Hematopoietic multipotent progenitor cell (in vitro differentiated cells): ENCODE measurements around the gene PEF1. TPM values are rescaled to one million over a fixed set of nuclear protein-coding genes. Genes with fewer than 3 reads are reported as not detected.

Experiments
- DNase-seq, 3 donors: peaks; one replicate each; pipeline ENCODE4 v3.0.0-alpha.2; 2011 to 2015; ENCODE audit warnings: low read depth in 2 of 3, low spot score in 2 of 3
- total RNA-seq: library from RNA; depleted of rRNA; stranded (reverse); fragments of >200 nt; gene quantifications from one replicate; pipeline ENCODE4 v1.2.3, GENCODE V29; 2012

Gene PEF1
- 130 TPM for total RNA-seq

- DNase-seq: peak; percentile 96 to 99 (median 99)
Observed at GRCh38 chr1:31644560-31645273, at the start of gene PEF1. TSS of gene PEF1 (minus strand) at chr1:31644876. CDS start at chr1:31644864, 12 bp downstream.

- no peak for DNase-seq
Observed at GRCh38 chr1:31693231-31693630, 48.6 kb upstream of the PEF1 start.

- DNase-seq: no peak
Observed at GRCh38 chr1:31691951-31692350, 47.3 kb upstream of the PEF1 start.

GRCh38 chr1:31691446-31691845 is 46.8 kb upstream of the PEF1 start:
- no peak for DNase-seq

GRCh38 chr1:31690921-31691320 is 46.2 kb upstream of the PEF1 start:
- DNase-seq: no peak

- DNase-seq: no peak
Observed at GRCh38 chr1:31689854-31690253, 45.2 kb upstream of the PEF1 start.

- no peak for DNase-seq
Observed at GRCh38 chr1:31689379-31689778, 44.7 kb upstream of the PEF1 start.

- no peak for DNase-seq
Observed at GRCh38 chr1:31688233-31688918, 43.7 kb upstream of the PEF1 start.

GRCh38 chr1:31687601-31688000 is 42.9 kb upstream of the PEF1 start:
- DNase-seq: no peak

- no peak for DNase-seq
Observed at GRCh38 chr1:31685795-31686194, 41.1 kb upstream of the PEF1 start.

- DNase-seq: no peak
Observed at GRCh38 chr1:31683997-31684396, 39.3 kb upstream of the PEF1 start.

GRCh38 chr1:31681415-31681814 is 36.7 kb upstream of the PEF1 start:
- no peak for DNase-seq

- no peak for DNase-seq
Observed at GRCh38 chr1:31679676-31680230, 35.1 kb upstream of the PEF1 start.

- DNase-seq: no peak
Observed at GRCh38 chr1:31679091-31679490, 34.4 kb upstream of the PEF1 start.

- DNase-seq: no peak
Observed at GRCh38 chr1:31678681-31679080, 34.0 kb upstream of the PEF1 start.

GRCh38 chr1:31677949-31678348 is 33.3 kb upstream of the PEF1 start:
- no peak for DNase-seq

GRCh38 chr1:31677401-31677800 is 32.7 kb upstream of the PEF1 start:
- DNase-seq: no peak

- no peak for DNase-seq
Observed at GRCh38 chr1:31675756-31676155, 31.1 kb upstream of the PEF1 start.

- no peak for DNase-seq
Observed at GRCh38 chr1:31675161-31675560, 30.5 kb upstream of the PEF1 start.

- no peak for DNase-seq
Observed at GRCh38 chr1:31674626-31675025, 29.9 kb upstream of the PEF1 start.

- DNase-seq: no peak
Observed at GRCh38 chr1:31673433-31673832, 28.8 kb upstream of the PEF1 start.

GRCh38 chr1:31672986-31673385 is 28.3 kb upstream of the PEF1 start:
- no peak for DNase-seq
